Frontal cortex (tissue), 4 donors: ENCODE measurements around the gene SMPDL3A. TPM values are rescaled to one million over a fixed set of nuclear protein-coding genes. Genes with fewer than 3 reads are reported as not detected.
A peak's percentile ranks its signal among the peaks of the same experiment; 100 is the strongest.

Source experiments
- DNase-seq, 2 donors: peaks; one replicate each; pipeline ENCODE4 v3.0.0; 2012; ENCODE audit warnings: low spot score in 2 of 2
- FAIRE-seq: peaks from 2 replicates; lab custom pipeline; 2012; peaks lifted over from hg19 to GRCh38; lab: Jason Lieb, UNC
- total RNA-seq: library from RNA; depleted of rRNA; stranded (reverse); fragments of >200 nt; gene quantifications from one replicate; pipeline ENCODE4 v1.2.3, GENCODE V29; 2014
- donor health status: control.
- donor health status: control.
- donor health status: control.

The SMPDL3A gene
- total RNA-seq, 1 donor from 2014 or later, result 13.0 TPM

DNA sequence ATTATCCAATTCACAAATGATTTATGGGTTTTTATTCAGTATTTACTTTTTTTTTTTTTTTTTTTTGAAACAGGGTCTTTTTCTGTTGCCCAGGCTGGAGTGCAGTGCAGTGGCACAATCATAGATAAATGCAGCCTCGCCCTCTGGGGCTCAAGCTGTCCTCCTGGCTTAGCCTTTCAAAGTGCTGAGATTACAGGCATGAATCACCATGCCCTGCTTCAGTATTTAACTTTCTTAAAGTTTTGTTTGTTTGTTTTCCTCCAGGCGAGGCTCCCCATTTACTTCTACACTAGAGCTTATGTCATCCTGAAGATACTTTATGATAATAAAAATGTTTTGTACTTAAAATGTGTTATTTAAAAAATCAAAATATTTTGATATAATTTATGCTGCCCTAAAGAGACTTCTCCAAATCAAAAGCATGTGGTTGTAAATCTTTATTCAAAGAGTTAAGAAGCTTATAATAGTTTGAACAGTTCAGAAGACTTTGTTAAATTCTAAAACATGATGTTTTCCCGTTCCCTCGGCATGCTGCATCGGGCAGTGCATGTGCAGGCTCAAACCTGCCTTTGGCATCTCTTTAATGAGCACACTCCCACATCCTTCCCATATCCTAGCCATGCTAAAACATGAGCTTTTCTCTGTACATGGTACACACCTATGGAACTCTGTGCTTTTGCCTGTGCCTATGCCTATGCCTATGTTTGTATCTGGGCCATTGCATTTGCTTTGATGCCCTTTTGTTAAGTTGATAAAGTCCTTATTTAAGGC, 11.0 kb downstream of the SMPDL3A start:
- no peak for DNase-seq
- FAIRE-seq, result no peak

DNA sequence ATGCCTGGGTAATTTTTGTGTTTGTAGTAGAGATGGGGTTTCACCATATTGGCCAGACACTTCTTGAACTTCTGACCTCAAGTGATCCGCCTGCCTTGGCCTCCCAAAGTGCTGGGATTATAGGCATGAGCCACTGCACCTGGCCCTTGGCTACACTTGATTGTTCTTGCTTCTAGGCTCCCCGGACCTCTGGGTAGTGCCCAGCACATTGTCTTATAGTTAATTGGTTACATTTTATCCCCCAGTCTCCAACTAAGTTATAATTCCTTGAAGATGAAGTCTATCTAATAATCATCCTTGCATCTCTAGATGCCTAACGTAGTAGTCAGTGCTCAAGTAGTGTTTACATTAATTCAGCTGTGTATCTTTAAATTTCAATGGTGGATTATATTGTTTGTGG, 11.8 kb downstream of the SMPDL3A start:
- FAIRE-seq, result no peak
- DNase-seq, result no peak

DNA sequence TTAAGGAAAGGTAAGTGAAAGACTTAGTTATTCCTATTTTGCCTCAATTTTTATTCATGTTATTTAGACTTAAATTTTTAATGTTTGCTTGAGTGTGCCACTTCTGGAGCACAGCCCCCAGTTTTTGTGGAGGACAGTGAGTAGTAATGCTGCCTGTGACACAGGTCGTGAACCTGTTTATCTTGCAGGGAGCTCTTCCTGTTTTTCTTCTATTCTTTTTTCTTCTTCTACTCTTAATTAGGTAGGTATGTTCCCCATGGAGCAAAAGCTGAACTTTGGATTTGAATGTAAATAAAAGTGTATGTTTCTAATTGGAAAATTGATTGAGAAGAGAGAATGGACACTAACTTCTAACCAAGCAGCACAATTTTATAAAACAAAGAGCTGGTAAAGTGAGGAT, 12.3 kb downstream of the SMPDL3A start:
- DNase-seq (no peak), FAIRE-seq (no peak)

DNA sequence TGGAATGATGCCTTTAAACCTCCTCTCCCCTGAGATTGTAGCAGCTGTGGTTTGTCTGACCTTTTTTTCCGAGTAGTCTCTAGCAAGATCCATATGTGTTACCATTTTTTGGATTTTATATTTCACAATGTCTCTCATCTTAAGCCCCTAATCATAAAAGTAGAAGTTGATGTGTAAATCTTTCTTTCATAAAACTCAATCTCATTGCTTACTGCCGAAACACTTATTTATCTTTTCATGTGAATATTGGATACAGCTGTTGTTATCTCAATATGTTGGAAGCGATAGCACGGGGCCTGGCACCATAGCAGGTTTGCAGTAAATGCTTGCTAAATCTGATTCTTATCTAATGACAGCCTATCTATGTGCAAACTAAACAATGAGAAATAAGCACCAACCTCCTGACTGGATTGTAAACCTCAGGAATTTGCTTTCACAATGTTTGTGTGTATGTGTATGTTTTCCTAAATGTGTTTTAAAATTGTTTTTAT, 14.2 kb downstream of the SMPDL3A start:
- DNase-seq, result no peak
- FAIRE-seq, result no peak

DNA sequence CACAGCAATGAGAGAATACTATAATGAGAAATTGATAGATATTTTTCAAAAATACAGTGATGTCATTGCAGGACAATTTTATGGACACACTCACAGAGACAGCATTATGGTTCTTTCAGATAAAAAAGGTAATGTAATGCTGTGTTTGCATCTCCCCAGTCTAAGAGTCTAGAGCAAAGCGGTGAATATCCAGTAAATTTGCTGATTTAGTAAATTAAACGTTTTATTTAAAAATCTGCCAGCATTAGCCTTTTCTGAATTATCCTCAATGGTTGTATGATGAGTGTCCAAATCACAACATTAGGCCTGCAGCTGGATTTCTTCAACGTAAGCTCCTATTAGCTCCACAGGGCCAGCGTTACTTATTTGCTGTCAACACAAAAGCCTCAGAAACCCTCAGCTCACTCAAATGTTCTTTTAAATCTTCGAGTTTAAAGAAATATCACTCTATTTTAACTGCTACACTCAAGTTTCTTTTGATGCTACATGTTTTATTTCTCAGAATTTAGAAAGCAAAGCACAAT, 16.0 kb downstream of the SMPDL3A start:
- FAIRE-seq, result no peak
- no peak for DNase-seq

DNA sequence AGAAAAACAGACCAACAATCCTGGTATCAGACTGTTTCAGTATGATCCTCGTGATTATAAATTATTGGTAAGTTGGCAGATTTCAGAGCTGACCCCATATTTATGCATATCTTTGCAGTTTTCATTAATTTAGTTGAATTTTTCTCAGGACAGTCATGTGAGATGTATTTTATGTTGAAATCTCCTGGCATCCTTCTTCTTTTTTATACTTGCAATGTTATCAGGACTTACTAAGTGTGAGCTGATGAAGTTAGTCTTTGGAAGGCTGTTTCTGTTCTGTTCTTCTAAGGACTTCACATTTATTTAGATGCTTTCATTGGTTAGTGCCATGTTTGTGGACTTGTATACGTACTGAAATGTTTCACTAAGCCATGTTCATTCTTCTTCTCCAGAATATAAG, 17.2 kb downstream of the SMPDL3A start:
- no peak for FAIRE-seq

DNA sequence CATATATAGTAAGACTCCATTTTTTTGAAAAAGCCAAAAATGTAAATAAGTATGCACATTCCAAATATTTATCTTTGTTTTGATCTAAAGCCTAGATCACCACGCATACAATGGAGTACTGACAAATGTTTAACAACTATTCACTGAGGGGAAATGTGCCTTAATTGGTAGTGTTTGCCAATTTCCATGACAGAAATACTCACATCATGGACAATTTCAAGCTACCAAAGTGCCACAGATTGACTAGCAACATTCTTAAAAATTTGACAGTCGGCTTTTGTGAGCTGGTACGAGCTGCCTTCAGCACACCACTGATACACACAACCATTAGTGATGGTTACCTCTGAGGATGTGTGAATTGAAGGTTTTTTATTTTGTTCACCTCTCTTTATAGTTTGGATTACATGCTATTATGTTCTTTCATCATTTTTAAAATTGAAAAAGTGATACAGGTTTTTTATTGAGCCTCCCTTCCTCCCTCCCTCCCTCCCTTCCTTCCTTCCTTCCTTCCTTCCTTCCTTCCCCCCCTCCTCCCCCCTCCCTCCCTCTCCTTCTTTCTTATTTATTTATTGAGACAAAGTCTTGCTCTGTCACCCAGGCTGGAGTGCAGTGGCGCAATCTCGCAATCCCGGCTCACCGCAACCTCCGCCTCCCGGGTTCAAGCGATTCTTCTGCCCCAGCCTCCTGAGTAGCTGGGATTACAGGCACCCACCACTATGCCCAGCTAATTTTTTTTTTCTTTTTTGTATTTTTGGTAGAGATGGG, 19.2 kb downstream of the SMPDL3A start:
- DNase-seq, result no peak
- no peak for FAIRE-seq

More for the DNA sequence above, 17.2 kb downstream of the SMPDL3A start:
- DNase-seq, result no peak

DNA sequence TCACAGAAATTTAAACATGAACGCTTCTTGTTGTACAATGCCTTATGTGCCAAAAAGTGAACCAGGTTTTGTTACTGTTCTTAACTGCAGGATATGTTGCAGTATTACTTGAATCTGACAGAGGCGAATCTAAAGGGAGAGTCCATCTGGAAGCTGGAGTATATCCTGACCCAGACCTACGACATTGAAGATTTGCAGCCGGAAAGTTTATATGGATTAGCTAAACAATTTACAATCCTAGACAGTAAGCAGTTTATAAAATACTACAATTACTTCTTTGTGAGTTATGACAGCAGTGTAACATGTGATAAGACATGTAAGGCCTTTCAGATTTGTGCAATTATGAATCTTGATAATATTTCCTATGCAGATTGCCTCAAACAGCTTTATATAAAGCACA, 19.9 kb downstream of the SMPDL3A start:
- DNase-seq (no peak), FAIRE-seq (no peak)

DNA sequence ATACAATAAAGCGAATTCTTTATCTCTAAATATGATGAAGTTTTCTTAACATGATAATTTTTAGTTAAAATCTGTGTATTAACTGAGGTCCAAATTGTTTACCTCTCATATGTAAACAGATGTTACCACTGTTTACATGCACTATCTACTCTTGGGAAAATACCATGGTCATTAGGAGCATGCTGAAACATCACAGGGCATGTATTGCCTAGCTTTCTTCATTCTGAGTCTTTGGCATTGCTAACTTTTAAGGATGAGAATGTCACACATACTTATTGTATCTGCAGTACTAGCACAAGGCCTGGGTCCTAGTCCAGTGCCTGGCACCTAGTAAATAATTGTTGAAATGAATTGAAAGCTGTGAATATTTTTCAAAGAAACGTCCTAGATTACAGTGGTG, 20.6 kb downstream of the SMPDL3A start:
- DNase-seq (no peak), FAIRE-seq (no peak)

DNA sequence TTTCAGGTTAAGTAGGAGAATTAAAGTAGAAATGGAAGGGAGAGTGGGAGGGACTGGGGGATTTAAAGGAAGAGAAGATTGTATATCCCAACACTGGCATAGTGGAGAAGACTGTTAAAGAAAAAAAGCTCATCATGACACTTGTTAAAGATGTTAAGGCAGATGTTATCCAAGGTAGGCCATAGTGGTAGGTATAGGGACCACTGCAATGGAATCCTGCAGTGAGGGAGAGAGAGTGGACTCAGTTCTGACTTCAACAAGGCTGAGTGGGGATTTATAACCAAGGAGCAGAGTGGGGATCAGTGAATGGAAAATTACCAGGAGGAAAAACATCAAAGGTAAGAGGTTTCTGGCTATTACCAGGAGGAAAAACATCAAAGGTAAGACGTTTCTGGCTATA, 21.1 kb downstream of the SMPDL3A start:
- FAIRE-seq, result no peak
- no peak for DNase-seq

DNA sequence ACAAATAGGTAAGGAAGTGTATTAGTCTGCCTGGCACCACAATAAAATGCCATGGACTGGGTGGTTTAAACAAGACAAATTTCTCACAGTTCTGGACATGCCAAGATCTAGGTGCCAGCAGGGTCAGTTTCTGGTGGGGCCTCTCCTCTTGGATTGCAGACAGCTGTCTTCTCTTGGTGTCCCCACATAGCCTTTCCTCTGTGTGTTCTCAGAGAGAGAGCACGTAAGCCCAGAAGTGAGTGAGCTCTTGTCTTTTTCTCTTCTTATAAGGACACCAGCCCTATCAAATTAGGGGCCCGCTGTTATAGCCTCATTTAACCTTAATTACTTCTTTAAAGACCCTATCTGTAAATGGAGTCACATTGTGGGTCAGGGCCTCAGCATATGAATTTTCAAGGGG, 28.3 kb downstream of the SMPDL3A start:
- FAIRE-seq (no peak), DNase-seq (no peak)

DNA sequence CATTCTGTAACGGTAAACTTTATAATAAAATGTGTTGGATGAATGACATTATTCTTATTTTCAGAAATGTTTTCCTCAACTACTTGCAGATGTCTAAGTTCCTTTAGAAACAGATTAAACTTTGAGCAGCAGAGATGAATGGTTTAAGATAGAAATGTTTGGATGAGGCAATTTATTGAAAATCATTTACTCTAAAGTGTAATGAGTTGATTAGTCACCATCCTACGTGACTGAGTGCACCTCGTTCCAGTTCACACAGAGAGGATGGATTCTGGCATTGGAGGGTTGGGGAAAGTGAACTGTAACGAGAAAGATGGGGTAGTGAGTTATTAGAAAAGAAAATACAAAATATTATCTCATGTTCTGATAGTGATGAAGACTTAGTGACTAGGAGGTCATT, 28.7 kb downstream of the SMPDL3A start:
- DNase-seq, result no peak
- FAIRE-seq, result no peak

DNA sequence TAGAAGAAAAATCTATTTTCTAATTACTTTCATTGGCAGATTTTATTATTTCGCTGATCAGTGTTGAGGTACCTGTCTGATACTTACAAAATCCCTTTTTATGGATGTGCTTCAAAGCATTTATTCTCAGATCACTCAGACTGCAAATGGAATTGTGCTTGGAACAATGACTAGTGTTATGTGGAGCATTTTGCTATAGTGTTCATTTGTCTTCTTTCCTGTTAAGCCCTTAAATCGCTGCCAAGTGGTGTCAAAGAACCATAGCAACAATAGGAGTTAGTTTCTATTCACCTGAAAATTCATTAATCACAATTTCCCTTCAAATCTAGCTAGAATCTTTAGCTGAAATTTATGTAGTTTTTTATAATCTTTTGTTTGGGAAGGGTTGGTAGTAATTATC, 29.8 kb downstream of the SMPDL3A start:
- FAIRE-seq (peak; percentile 81), DNase-seq (no peak)

DNA sequence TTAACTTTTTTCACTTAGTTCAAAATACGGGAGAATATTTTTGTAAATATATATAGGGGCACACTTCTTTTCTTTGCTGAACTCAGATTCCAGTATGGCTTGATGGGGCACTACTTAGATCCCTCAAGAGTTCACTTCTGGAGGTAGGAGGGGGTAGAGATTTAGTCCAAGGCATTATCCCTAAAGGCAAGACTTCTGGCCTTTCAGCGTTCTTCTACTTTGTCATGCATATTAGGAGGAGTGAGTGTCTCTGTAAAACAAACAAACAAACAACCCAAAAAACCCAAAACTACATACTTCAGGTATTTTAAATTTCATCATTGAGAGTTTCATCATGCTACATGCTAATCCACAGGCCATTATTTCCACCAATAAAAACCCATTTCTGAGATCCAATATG, 32.0 kb downstream of the SMPDL3A start:
- DNase-seq, result no peak
- no peak for FAIRE-seq

DNA sequence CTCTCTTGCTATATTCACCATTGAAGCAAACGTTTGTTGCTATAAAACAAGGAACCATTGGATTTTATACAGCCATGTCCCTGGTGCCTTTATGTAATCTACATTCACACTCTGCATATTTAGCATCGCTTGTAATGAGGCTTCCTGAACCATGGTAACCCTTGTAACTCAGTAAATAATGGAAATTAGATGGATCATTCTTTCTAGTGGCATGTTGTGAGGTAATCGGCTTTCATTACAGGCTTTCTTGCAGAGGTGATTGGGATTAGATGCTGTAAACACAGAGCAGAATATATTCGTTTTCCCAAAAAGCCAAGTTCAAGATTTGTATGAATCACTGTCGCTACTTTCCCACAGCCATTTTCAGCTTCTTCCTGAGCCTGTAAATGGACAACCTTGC, 36.1 kb downstream of the SMPDL3A start:
- DNase-seq (no peak), FAIRE-seq (no peak)

DNA sequence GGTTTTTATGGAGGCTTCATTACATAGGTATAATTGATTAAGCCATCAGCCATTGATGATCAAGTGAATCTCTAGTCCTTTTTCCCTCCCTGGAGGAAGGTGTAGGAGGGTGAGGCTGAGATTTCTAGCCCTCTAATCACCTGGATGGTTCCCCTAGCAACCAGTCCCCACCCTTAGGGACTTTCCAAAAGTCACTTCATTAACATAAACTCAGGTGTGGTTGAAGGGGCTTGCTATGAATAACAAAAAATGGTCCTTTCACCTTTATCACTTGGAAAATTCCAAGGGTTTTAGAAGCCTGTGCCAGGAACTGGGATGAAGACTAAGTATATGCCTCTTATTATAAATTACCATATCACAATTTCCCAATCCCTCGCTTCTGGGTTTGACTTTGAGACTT, 40.4 kb downstream of the SMPDL3A start:
- FAIRE-seq, result no peak
- DNase-seq, result no peak

DNA sequence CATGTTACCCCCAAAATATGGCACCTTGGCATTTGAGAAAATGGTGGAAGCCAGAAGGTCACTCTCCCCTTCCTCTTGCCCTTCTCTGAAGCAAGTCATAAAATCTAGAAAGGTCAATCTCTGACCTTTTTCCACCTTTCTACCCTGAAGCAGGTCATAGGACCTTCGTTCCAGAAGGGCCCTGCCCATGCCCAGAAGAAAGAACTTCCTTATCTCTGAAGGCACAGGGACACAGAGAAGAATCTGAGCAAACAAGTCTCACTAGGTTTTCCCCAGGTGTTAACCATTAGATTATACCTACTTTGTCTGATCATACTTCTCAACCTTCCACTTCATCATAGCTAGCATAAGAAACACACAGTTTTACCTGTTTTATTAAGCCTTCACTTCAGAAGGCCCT, 42.5 kb downstream of the SMPDL3A start:
- FAIRE-seq, result no peak
- DNase-seq, result no peak

DNA sequence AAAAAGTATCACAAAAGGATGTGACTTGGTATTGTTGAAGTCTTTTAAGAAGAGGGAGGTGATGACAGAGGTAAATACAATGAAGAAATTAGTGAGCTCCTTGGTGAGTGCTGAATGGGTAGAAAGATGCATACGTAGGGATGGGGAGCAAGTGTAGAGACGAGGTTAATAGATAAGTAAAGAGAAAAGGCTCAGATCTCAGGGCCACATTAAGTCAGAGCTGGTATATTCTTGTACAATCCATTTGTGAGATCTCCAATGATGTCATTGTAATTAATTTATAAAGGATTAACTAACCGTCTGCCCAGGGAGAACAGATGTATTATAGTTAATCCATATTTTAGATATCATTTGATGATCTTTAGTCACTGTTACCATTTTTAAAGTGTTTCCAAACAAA, 43.4 kb downstream of the SMPDL3A start:
- FAIRE-seq (no peak), DNase-seq (no peak)

DNA sequence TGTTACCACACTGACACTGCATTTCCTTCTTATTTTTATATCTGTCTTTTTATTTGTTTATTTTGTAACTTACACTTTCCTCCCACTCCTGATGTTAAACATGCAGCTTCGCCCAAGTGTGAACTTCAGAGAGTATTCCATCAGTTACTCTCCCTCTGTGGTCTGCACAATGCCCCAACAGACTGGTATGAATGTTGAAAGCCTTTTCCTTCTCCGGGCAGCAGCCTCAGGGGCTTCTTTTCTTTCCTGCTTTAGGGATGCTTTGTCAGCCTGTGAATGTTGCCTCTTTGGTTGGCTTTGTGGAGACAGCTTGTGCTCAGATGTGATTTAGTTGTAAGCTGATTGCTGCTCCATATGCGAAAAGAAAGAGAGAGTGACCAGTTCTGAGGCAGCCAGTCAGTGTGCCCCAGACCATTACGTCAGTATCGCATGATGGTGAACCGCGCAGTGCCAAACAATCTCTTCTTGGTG, 44.0 kb downstream of the SMPDL3A start:
- peak in 1 of 2 donors; percentile 32 for DNase-seq
- peak; percentile 64 for FAIRE-seq

DNA sequence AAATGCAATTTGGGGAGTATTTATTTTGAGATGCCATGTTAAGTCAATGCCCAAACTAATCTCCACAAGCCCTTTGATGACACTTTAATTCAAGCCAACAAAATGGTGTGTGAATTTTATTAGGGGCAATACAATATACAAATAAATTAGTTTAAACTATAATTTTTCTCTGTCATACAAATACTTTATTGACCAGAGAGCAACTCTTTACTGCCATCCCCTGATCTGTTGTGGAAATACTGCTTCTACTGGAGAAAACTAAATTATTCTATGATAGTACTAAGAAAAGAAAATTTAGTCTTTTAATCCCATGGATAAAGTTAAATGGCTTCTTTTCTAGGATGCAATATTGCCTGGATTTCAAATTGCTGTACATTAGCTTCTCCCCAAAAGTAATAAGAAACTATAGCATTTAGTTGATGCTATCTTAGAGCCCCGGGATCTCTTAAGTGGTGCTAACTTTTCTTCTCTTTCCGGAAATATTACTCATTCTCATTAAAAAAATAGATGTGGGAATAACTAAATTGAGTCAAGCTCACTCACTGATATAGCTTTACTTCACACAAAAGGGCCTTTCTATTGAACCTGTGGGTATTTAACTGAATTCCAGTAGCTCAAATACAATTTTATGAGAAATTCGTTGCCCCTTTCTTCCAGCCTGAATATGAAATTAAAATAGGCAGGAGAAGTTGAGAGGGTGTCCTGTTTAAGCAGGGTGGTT, 49.2 kb downstream of the SMPDL3A start:
- DNase-seq (peak in 1 of 2 donors; percentile 21), FAIRE-seq (peak; percentile 58)
